HEK293T (cell line): ENCODE data around the gene EML4.

Source experiments
- CTCF ChIA-PET: fragments of 350-600 bp; formaldehyde crosslinking; extraction: SDS; loops from one replicate; lab custom pipeline; 2021; ENCODE audit warnings: antibody characterized with exemption, inconsistent platforms; lab: Yijun Ruan, JAX
- POLR2A ChIA-PET: fragments of 350-600 bp; formaldehyde crosslinking; extraction: SDS; loops from one replicate; lab custom pipeline; 2020; ENCODE audit warnings: antibody characterized with exemption, inconsistent platforms; lab: Yijun Ruan, JAX
- DNase-seq: peaks from one replicate; pipeline ENCODE4 v3.0.0; 2012; ENCODE audit warnings: mixed read lengths; ENCODE audit errors: extremely low spot score
- ARNT ChIP-seq: fragments of 450-650 bp; IDR thresholded peaks from 2 replicates; pipeline ENCODE4 v1.6.1; 2017; ENCODE audit warnings: mild to moderate bottlenecking
- BHLHE40 ChIP-seq: fragments of 450-650 bp; IDR thresholded peaks from 2 replicates; pipeline ENCODE4 v1.6.1; 2016; ENCODE audit warnings: mild to moderate bottlenecking, moderate library complexity, borderline replicate concordance
- CTBP1 ChIP-seq: fragments of 450-650 bp; IDR thresholded peaks from 2 replicates; pipeline ENCODE4 v1.6.1; 2016; ENCODE audit warnings: borderline replicate concordance
- ELF4 ChIP-seq: fragments of 450-650 bp; IDR thresholded peaks from 2 replicates; pipeline ENCODE4 v1.6.1; 2017; ENCODE audit warnings: antibody characterized with exemption
- FOXA1 ChIP-seq: fragments of 450-650 bp; IDR thresholded peaks from 2 replicates; pipeline ENCODE4 v1.6.1; 2016; ENCODE audit warnings: mild to moderate bottlenecking
- FOXK2 ChIP-seq: fragments of 450-650 bp; IDR thresholded peaks from 2 replicates; pipeline ENCODE4 v1.6.1; 2016; ENCODE audit warnings: mild to moderate bottlenecking
- FOXM1 ChIP-seq: fragments of 450-650 bp; IDR thresholded peaks from 2 replicates; pipeline ENCODE4 v1.6.1; 2017; ENCODE audit warnings: mild to moderate bottlenecking, borderline replicate concordance
- HDGF ChIP-seq: fragments of 450-650 bp; IDR thresholded peaks from 2 replicates; pipeline ENCODE4 v1.6.1; 2017; ENCODE audit warnings: antibody characterized with exemption, borderline replicate concordance
- L3MBTL2 ChIP-seq: fragments of 450-650 bp; conservative IDR thresholded peaks from 2 replicates; pipeline ENCODE4 v1.6.1; 2016; ENCODE audit warnings: mild to moderate bottlenecking
- LEF1 ChIP-seq: fragments of 450-650 bp; IDR thresholded peaks from 2 replicates; pipeline ENCODE4 v1.6.1; 2017; ENCODE audit warnings: mild to moderate bottlenecking, borderline replicate concordance
- NFRKB ChIP-seq: fragments of 450-650 bp; IDR thresholded peaks from 2 replicates; pipeline ENCODE4 v1.6.1; 2016; ENCODE audit warnings: mild to moderate bottlenecking, moderate library complexity
- SP1 ChIP-seq: fragments of 450-650 bp; IDR thresholded peaks from 2 replicates; pipeline ENCODE4 v1.6.1; 2017
- SUZ12 ChIP-seq: fragments of 450-650 bp; IDR thresholded peaks from 2 replicates; pipeline ENCODE4 v1.6.1; 2016; ENCODE audit warnings: mild to moderate bottlenecking
- TARDBP ChIP-seq: fragments of 450-650 bp; IDR thresholded peaks from 2 replicates; pipeline ENCODE4 v1.6.1; 2016
- ZNF384 ChIP-seq: fragments of 450-650 bp; IDR thresholded peaks from 2 replicates; pipeline ENCODE4 v1.6.1; 2016
- TF ChIP-seq, protein P1 (sequence below): fragments of 450-650 bp; IDR thresholded peaks from 2 replicates; pipeline ENCODE4 v1.6.1; 2016

The EML4 gene

DNA sequence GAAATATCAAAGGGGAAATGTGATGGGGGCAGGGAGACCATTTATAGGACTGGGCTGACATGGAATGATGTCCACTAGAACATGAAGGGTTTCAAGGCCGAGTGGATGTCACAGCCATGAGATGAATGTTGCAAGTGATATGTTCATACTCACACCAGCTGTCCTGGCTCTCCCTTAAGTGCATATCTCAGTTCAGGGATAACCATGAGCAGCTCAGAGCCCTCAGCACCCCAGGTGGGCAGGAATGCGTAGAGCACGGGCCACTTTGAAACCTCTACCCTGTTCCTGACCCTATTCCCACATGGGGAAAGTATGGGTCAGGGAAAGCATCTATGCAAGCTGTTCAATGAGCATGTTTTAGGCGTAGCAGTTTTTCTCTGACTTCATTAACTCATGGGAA is 12.4 kb upstream of the EML4 start:
- no peak for TF ChIP-seq HDGF
- no peak for TF ChIP-seq LEF1
- TF ChIP-seq FOXK2 = no peak
- no peak for TF ChIP-seq L3MBTL2
- TF ChIP-seq ZNF384 = no peak
- no peak for TF ChIP-seq SUZ12
- TF ChIP-seq TARDBP = no peak
- TF ChIP-seq CTBP1 = no peak
- no peak for TF ChIP-seq BHLHE40
- TF ChIP-seq ELF4 = no peak
- TF ChIP-seq FOXM1 = no peak
- no peak for TF ChIP-seq NFRKB
- CTCF ChIA-PET = no interaction called here
- POLR2A ChIA-PET = interaction anchor here (0.8 kb wide), 1 partner anchor 24 kb away, joined by 3 read pairs; no protein-coding TSS in a partner anchor
- no peak for DNase-seq

DNA sequence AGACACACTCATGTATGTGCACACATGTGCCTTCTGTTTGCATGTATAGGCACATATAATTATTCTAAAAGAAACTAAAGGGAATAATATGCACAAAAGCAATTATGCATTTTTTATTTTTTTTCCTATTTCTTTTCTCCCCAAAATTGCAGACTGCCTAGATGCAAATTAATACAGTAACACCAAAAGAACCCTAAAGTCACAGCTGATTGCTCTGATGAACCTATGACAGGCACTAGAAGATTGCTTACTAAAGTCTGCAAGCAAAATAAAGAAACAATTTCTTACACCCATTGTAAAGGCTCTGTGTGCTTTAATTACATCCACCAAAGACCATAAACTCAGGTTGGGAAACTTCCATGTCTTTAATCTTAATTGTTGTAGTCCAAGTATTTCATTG is 7.7 kb upstream of the EML4 start:
- POLR2A ChIA-PET = no interaction called here
- no peak for DNase-seq
- CTCF ChIA-PET = no interaction called here
- TF ChIP-seq BHLHE40 (no peak), ZNF384 (no peak), LEF1 (no peak), NFRKB (no peak), L3MBTL2 (no peak), SP1 (no peak), SUZ12 (no peak), FOXM1 (no peak), FOXK2 (no peak), CTBP1 (no peak), FOXA1 (no peak), TARDBP (no peak), ELF4 (no peak), ARNT (no peak)
- TF ChIP-seq, protein P1, sequence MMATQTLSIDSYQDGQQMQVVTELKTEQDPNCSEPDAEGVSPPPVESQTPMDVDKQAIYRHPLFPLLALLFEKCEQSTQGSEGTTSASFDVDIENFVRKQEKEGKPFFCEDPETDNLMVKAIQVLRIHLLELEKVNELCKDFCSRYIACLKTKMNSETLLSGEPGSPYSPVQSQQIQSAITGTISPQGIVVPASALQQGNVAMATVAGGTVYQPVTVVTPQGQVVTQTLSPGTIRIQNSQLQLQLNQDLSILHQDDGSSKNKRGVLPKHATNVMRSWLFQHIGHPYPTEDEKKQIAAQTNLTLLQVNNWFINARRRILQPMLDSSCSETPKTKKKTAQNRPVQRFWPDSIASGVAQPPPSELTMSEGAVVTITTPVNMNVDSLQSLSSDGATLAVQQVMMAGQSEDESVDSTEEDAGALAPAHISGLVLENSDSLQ = no peak

DNA sequence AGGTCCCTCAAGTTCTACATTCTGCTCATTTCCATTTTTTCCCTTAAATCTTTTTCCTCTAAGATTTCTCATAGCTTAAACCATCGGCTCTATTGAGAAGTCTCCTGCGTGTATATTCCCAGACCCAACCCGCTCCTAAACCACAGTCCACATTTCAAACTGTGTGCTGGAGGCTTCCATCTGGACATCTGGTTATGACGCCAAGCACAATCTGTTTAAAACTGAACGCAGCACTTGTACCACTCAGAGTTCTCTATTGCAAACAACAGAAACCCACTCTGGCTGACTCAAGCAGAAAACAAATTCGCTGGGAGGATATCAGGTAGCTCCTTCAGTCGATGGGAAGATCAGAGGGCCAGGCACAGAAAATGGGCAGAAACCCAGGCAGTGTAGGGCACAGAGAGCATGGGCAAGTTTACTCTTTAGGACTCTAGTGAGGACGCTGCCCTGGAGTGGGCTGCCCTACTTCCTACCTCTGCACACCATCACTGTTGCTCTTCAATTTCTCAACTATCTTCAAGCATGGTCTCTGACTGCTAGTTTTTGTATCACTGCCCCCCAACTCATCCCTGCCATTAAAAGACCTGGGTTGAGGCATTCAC is 5.6 kb upstream of the EML4 start:
- TF ChIP-seq LEF1 (no peak), ZNF384 (no peak), L3MBTL2 (no peak), ARNT (no peak), FOXA1 (no peak), BHLHE40 (no peak), SP1 (no peak), SUZ12 (no peak), ELF4 (no peak), FOXM1 (no peak), TARDBP (no peak), FOXK2 (no peak), NFRKB (no peak), HDGF (no peak)
- TF ChIP-seq, protein P1 = no peak
- DNase-seq = no peak
- ChIA-PET POLR2A (no interaction called here), CTCF (interaction anchor here (0.6 kb wide), 1 partner anchor 37 kb away, joined by 5 read pairs; no protein-coding TSS in a partner anchor)

DNA sequence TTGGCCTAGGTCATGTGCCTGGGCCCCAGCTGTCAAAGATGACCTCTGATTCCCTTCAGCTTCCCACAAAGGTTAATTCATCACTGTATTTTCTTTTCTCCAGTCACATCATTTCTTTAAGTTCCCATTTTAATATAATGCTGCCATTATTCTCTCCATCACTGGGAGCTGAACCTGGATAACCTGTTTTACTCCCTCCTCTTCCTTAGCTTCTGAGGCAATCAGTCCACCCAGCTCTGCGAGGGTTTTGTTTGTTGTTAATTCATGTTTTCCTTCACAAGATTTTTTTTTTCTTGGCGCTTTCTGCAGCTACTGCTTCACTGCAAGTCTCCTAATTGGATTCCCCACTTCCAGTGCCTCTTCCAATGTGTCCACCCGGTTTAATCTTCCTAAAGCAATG is 5.1 kb upstream of the EML4 start:
- ChIA-PET POLR2A (no interaction called here), CTCF (no interaction called here)
- TF ChIP-seq NFRKB (no peak), SP1 (no peak), ARNT (no peak), TARDBP (no peak), FOXA1 (no peak), FOXM1 (no peak), L3MBTL2 (no peak), CTBP1 (no peak), ELF4 (no peak), ZNF384 (no peak), HDGF (no peak), SUZ12 (no peak), BHLHE40 (no peak), FOXK2 (no peak), LEF1 (no peak)
- TF ChIP-seq, protein P1 = no peak
- DNase-seq = no peak

DNA sequence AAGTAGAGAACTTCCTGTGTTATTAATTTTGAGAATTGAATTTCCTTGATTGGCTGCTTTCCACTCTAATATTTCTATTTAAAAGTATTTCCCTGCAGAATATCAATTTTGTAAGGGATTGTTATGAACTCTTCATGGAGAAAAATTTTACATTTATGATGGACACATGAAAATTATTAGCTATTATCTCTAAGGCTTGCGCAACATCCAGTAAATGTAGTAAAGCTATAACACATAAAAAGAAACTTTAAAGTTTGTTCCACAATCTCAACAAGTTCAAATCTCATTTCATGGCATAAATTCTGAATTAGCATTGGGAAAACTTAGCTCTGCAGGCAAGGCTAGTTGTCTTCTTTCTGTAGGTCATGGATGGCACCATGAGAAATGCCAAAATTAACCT is 4.2 kb upstream of the EML4 start:
- POLR2A ChIA-PET = no interaction called here
- DNase-seq = no peak
- CTCF ChIA-PET = interaction anchor here (1.1 kb wide), 1 partner anchor 29 kb away, joined by 3 read pairs; no protein-coding TSS in a partner anchor
- TF ChIP-seq NFRKB (no peak), ZNF384 (no peak), FOXM1 (no peak), SUZ12 (no peak), HDGF (no peak), L3MBTL2 (no peak), FOXK2 (no peak), BHLHE40 (no peak), ELF4 (no peak), ARNT (no peak), LEF1 (no peak)

DNA sequence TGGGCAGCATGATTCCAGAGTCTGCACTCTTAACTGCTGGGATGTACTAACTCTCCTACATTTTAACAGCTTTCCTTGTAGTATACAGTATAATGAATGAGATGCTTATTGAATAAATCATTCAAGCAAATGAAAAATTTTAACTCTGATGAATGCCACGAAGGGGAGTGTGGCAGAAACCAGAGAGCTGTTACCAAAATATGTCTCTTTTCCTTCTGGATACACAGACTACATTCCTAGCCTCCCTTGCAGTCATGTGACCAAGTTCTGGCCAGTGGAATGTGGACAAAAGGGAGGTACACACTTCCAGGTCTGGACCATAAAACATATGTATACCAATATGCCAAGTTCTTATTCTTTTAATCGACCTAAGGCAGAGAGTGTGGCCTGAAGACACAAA is 1.7 kb upstream of the EML4 start:
- no peak for DNase-seq
- CTCF ChIA-PET = no interaction called here

More for the DNA sequence above, 1.7 kb upstream of the EML4 start:
- POLR2A ChIA-PET = interaction anchor here (1.4 kb wide), 1 partner anchor 26 kb away, joined by 6 read pairs; no protein-coding TSS in a partner anchor
- no peak for TF ChIP-seq ELF4
- TF ChIP-seq TARDBP = no peak
- TF ChIP-seq LEF1 = no peak
- no peak for TF ChIP-seq FOXM1
- no peak for TF ChIP-seq L3MBTL2
- no peak for TF ChIP-seq ZNF384
- TF ChIP-seq, protein P1 = no peak
- TF ChIP-seq HDGF = no peak
- TF ChIP-seq NFRKB = no peak
- TF ChIP-seq BHLHE40 = no peak
- TF ChIP-seq SUZ12 = no peak
- TF ChIP-seq FOXA1 = no peak
- no peak for TF ChIP-seq SP1
- no peak for TF ChIP-seq CTBP1
- TF ChIP-seq ARNT = no peak
- no peak for TF ChIP-seq FOXK2
